Heart right ventricle (tissue), 16 donors: ENCODE results near the gene SEPTIN10. TPM values are rescaled to one million over a fixed set of nuclear protein-coding genes. Genes with fewer than 3 reads are reported as not detected.
A peak's percentile ranks its signal among the peaks of the same experiment; 100 is the strongest.

Source experiments
- ATAC-seq, 8 donors: fragments of 200-7000 bp; cut with Tn5 transposase; one replicate each; pipeline ENCODE4 v1.9.1; 2020; ENCODE audit warnings: mild to moderate bottlenecking in 8 of 8, moderate library complexity in 8 of 8, moderate number of reproducible peaks in 1 of 8
- DNase-seq, 2 donors: peaks; one replicate each; pipeline ENCODE4 v3.0.0-alpha.2; 2020
- H3K27ac ChIP-seq, 10 donors: fragments of 200-600 bp; sonication (generic) in 2 of 10; one replicate each; pipeline versions ENCODE4 v1.5.0 to v1.8.0; 2020 to 2022; ENCODE audit warnings: mild to moderate bottlenecking in 3 of 10
- H3K27me3 ChIP-seq, 7 donors: fragments of 200-600 bp; one replicate each; pipeline ENCODE4 v1.8.0; 2021 to 2022; ENCODE audit warnings: mild to moderate bottlenecking in 2 of 7
- H3K36me3 ChIP-seq, 9 donors: fragments of 200-600 bp; sonication (generic) in 1 of 9; one replicate each; pipeline versions ENCODE4 v1.5.0 to v1.8.0; 2020 to 2022; ENCODE audit warnings: mild to moderate bottlenecking in 2 of 9
- H3K4me1 ChIP-seq, 9 donors: fragments of 200-600 bp; sonication (generic) in 1 of 9; one replicate each; pipeline versions ENCODE4 v1.5.0 to v1.8.0; 2020 to 2022; ENCODE audit warnings: mild to moderate bottlenecking in 4 of 9
- H3K4me3 ChIP-seq, 10 donors: fragments of 200-600 bp; sonication (generic) in 2 of 10; one replicate each; pipeline versions ENCODE4 v1.5.0 to v1.8.0; 2020 to 2022; ENCODE audit warnings: mild to moderate bottlenecking in 7 of 10, moderate library complexity in 2 of 10
- H3K9me3 ChIP-seq, 11 donors: fragments of 200-600 bp in 10 of 11; sonication (generic) in 2 of 11; one replicate each; pipeline versions ENCODE4 v1.5.0 to v1.8.0; 2013 to 2022; ENCODE audit warnings: mild to moderate bottlenecking in 2 of 11, control low read depth in 1 of 11, moderate library complexity in 1 of 11
- WGBS, 2 donors: extraction: QIAGEN DNeasy Blood & Tissue Kit; methylation state at CpG; one replicate each; pipeline ENCODE4 v1.1.7; 2013; ENCODE audit warnings: inconsistent platforms in 1 of 2; 5-methylcytosine and 5-hydroxymethylcytosine counted together
- intact Hi-C, 10 donors: fragments of 100-400 bp; cut with DNase I; formaldehyde crosslinking; loops; one replicate each; pipeline versions ENCODE4 v1.11.1 to v1.14.2; 2022
- polyA plus RNA-seq, 2 donors: library from polyadenylated mRNA; stranded (reverse); fragments of 200-250 nt; gene quantifications; one replicate each; pipeline ENCODE4 v1.2.3, GENCODE V29; 2013
- total RNA-seq, 10 donors: library from RNA; stranded (reverse); fragmentation: NEBNext Ultra II Directional in 3 of 10; extraction: Animal tissue kit (Norgen Biotek cat#: 25700) in 3 of 10; gene quantifications; one replicate each; pipeline versions ENCODE4 v1.2.1 to v1.2.4, GENCODE V29; 2021 to 2023
- TF ChIP-seq, protein P1 (sequence below), 9 donors: fragments of 200-600 bp; sonication (generic) in 2 of 9; IDR thresholded peaks; one replicate each; pipeline versions ENCODE4 v1.5.0 to v1.8.0; 2021 to 2022; ENCODE audit warnings: antibody characterized with exemption in 9 of 9, mild to moderate bottlenecking in 5 of 9, moderate library complexity in 1 of 9
- donor health status: Arrhythmogenic right ventricular cardiomyopathy.
- donor health status: ischemic (EF 13 %, LVEDD 7.1; RV severe dilation, severe dysfunction).
- donor health status: healthy with polysubstance abuse.
- donor health status: DM: no; HTN: yes; CAD: no.
- donor health status: DM: no; HTN: no; CAD: no.
- donor health status: ischemic (EF 25% LVEDD 6.9; RV normal size, moderate dysfunction).
- donor health status: ischemic (EF 25% LVEDD 5.7; RV mildly dilated, moderate dysfunction).
- donor health status: healthy.
- donor health status: DM: yes; HTN: yes; CAD: no.
- donor health status: Ischemic cardiomyopathy.
- donor health status: ischemic (EF 35%, LVEDD 5.7; RV mildly dilated, moderate dysfunction).
- donor health status: nonischemic (EF 11% LVEDD 7.7; RV severe dilation, severe dysfunction).
- donor health status: DM: yes; HTN: yes; CAD: no.
- donor health status: PGD.
- donor health status: ischemic (EF 29% LVEDD 5.4; RV normal size, mild dysfunction).
- donor health status: nonischemic (EF 23%, LVEDD 6.1; RV moderate dilation, normal function).

The SEPTIN10 gene
- total and polyA plus RNA-seq, 12 donors: 20.9 to 61.0 (median 50.1) TPM

DNA sequence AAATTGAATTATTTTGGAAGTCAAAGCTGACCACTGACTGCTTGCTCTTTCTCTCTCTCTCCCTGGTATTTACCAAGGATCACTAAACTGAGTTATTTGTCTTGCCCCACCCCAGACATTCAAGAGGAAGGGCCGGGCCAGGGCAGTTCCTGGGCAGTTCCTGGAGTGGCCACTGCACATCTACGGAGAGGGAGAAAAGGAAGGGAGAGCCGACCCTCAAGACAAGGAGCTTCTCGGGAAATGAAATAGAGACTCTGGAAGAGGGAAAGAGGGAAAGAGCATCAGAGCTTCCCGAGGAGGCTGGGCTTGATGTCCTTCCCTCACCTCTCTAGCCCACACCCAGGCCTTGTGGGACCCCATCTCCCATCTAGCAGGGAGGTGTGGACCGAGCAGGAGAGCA lies 83.1 kb downstream of the SEPTIN10 start:
- ATAC-seq (no peak), DNase-seq (no peak)
- Histone ChIP-seq H3K9me3 (no peaks in the 10 kb centered on the region), H3K4me3 (no peak overlapping the region), H3K4me1 (peaks cover 0 to 20% (median 8%) of the 10 kb centered on the region in 9 donors), H3K27ac (peak overlapping the region in 1 of 10 donors; percentile 23), H3K36me3 (no peaks in the 10 kb centered on the region), H3K27me3 (peaks cover 0 to 5% (median 0%) of the 10 kb centered on the region in 7 donors)
- TF ChIP-seq, protein P1, sequence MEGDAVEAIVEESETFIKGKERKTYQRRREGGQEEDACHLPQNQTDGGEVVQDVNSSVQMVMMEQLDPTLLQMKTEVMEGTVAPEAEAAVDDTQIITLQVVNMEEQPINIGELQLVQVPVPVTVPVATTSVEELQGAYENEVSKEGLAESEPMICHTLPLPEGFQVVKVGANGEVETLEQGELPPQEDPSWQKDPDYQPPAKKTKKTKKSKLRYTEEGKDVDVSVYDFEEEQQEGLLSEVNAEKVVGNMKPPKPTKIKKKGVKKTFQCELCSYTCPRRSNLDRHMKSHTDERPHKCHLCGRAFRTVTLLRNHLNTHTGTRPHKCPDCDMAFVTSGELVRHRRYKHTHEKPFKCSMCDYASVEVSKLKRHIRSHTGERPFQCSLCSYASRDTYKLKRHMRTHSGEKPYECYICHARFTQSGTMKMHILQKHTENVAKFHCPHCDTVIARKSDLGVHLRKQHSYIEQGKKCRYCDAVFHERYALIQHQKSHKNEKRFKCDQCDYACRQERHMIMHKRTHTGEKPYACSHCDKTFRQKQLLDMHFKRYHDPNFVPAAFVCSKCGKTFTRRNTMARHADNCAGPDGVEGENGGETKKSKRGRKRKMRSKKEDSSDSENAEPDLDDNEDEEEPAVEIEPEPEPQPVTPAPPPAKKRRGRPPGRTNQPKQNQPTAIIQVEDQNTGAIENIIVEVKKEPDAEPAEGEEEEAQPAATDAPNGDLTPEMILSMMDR (IDR thresholded peaks at IDR 0.05): no peak
- intact Hi-C loops: no loop called here
- WGBS, 2 donors: 51 to 56% methylated on average over 6 of the region's 6 CpGs

DNA sequence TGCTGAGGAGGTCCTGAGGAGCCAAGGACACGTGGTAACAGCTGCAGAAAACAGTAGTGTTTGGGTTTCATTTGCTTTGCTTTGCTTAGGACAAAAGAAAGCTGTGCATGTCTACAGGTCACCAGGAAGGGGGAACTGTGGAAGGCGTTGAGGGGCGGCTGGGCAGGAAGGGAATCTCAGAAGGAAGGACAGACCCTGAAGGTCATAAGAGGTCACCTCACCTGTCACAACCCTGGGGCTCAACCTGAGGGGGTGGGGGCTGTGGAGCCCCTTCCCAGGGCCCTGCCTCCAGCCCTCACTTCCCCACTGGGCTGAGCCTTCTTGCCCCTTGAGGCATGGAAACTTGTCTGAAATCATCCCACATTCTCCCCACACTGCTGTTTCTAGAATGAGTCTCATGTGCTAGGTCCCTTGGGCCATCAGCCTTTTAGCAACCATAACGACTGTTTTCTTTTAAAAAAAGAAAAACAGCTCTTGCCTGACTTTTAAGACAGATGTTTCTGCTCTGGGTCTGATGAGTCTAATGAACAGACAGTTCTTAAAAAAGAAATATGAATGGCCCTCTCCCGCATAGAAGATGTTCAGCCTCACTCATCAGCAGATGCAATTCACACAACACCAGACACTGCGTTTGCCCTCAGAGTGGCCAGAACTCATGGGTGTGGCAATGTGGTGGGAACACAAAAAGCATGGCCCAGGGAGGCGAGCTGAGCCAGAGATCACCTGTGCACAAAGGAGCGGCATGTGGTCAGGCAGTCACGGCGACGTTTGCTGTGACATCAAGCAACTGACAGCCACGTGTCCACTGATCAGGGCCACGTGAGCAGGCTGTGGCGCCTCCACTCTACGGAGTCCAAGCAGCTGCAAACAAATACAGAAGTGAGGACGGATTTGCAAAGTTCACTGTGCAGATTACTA lies 84.0 kb downstream of the SEPTIN10 start:
- TF ChIP-seq, protein P1 (IDR thresholded peaks at IDR 0.05): no peak
- peaks cover 0 to 20% (median 4%) of the 10 kb centered on the region in 9 donors for H3K4me1 ChIP-seq
- 68 to 75% methylated on average over 16 of the region's 16 CpGs for WGBS, 2 donors
- no peaks in the 10 kb centered on the region for H3K36me3 ChIP-seq
- peaks cover 0 to 5% (median 0%) of the 10 kb centered on the region in 7 donors for H3K27me3 ChIP-seq
- no peak overlapping the region for H3K4me3 ChIP-seq
- H3K9me3 ChIP-seq: no peaks in the 10 kb centered on the region
- peak overlapping the region in 2 of 10 donors; percentile 23 to 25 for H3K27ac ChIP-seq
- DNase-seq (no peak), ATAC-seq (peak; percentile 25 to 69 (median 63))
- intact Hi-C loops: no loop called here

DNA sequence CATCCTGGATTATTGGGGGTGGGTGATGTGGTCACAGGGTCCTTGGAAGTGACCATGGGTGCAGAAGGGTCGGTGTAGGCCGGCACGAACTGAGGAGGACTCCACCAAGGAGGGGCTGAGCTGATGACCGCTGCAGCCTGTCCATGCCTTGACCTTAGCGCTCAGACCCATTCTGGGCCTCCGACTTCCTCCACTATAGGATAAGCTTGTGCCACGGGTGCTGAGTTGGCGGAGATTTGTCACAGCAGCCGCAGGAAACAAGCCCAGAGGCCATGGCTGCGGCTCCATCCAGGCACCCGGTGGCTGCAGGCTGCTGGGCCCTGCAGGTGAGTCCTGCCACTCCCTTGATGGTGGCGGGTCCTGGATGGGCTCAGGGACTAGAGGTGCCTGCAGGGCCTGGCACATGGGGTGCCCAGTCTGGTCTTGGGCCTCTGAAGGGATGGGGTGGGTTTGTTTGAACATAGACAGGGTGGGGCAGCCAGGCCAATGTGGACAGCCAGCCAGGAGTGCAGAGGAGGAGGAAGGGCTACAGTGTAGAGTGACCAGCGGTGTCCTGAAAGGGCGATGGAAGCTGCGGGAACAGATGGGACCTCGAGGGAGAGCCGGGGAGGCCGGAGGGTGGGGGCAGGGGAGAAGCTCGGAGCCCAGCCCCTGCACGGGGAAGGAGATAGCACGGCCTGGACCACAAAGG lies 84.8 kb downstream of the SEPTIN10 start:
- intact Hi-C loops: no loop called here
- Histone ChIP-seq H3K27me3 (peaks cover 0 to 5% (median 0%) of the 10 kb centered on the region in 7 donors), H3K36me3 (no peaks in the 10 kb centered on the region), H3K9me3 (no peaks in the 10 kb centered on the region), H3K4me1 (peaks cover 0 to 20% (median 4%) of the 10 kb centered on the region in 9 donors), H3K4me3 (no peak overlapping the region), H3K27ac (no peak overlapping the region)
- DNase-seq: no peak
- WGBS, 2 donors: 91 to 92% methylated on average over 21 of the region's 21 CpGs
- peak in 4 of 8 donors; percentile 3 to 32 (median 12) for ATAC-seq
- TF ChIP-seq, protein P1 (IDR thresholded peaks at IDR 0.05): no peak
